WERI-Rb-1 (cell line): ENCODE data around the gene TPSB2.
A peak's percentile ranks its signal among the peaks of the same experiment; 100 is the strongest.
"Not testable (repeated sequence)": the region's sequence is repeated elsewhere in the genome, so short reads cannot be mapped to it uniquely, and the experiment has no call there.

Source experiments
- DNase-seq: peaks from one replicate; pipeline ENCODE4 v3.0.0-alpha.2; 2020
- H3K27ac ChIP-seq: fragments of 250-450 bp; sonication (Bioruptor Pico); 2 replicates; pipeline ENCODE4 v1.5.1; 2020; ENCODE audit warnings: mild to moderate bottlenecking, moderate library complexity
- H3K27me3 ChIP-seq: fragments of 250-450 bp; sonication (Bioruptor Pico); 2 replicates; pipeline ENCODE4 v1.5.1; 2021; ENCODE audit warnings: mild to moderate bottlenecking, low read depth, moderate library complexity; ENCODE audit not compliant: insufficient read depth, severe bottlenecking
- H3K36me3 ChIP-seq: fragments of 250-450 bp; sonication (Bioruptor Pico); 2 replicates; pipeline ENCODE4 v1.5.1; 2020; ENCODE audit warnings: mild to moderate bottlenecking, moderate library complexity
- H3K4me3 ChIP-seq: 2 replicates; pipeline ENCODE4 v1.5.1; 2011; ENCODE audit warnings: low read depth, mild to moderate bottlenecking, control low read depth, low read length
- H3K9me3 ChIP-seq: fragments of 250-450 bp; sonication (Bioruptor Pico); 2 replicates; pipeline ENCODE4 v1.5.1; 2021; ENCODE audit warnings: mild to moderate bottlenecking, moderate library complexity; ENCODE audit not compliant: severe bottlenecking
- CTCF ChIP-seq: IDR thresholded peaks from 2 replicates; pipeline ENCODE4 v1.5.1; 2011; ENCODE audit warnings: low read depth, mild to moderate bottlenecking, control low read depth, inconsistent platforms, low read length

TPSB2 gene

GRCh38 chr16:1193825-1194581, 36.0 kb downstream of the TPSB2 start:
- no peaks in the 10 kb centered on the region for H3K27me3 ChIP-seq
- TF ChIP-seq CTCF = peak; percentile 32; the same call in 1 of the 2 replicates

GRCh38 chr16:1193143-1193824, 36.7 kb downstream of the TPSB2 start:
- DNase-seq = no peak
- Histone ChIP-seq H3K4me3 (no peak overlapping the region), H3K9me3 (no peaks in the 10 kb centered on the region), H3K36me3 (peaks cover 7% of the 10 kb centered on the region), H3K27ac (peak overlapping the region; percentile 18), H3K27me3 (no peaks in the 10 kb centered on the region)
- TF ChIP-seq CTCF = no peak

More at GRCh38 chr16:1193825-1194581, 36.0 kb downstream of the TPSB2 start:
- H3K4me3 ChIP-seq = no peak overlapping the region
- H3K9me3 ChIP-seq = no peaks in the 10 kb centered on the region
- peak overlapping the region; percentile 45 for H3K27ac ChIP-seq
- DNase-seq = no peak
- H3K36me3 ChIP-seq = peaks cover 11% of the 10 kb centered on the region

GRCh38 chr16:1192384-1193073, 37.5 kb downstream of the TPSB2 start:
- H3K9me3 ChIP-seq = no peaks in the 10 kb centered on the region
- H3K4me3 ChIP-seq = no peak overlapping the region
- no peak for TF ChIP-seq CTCF
- DNase-seq = no peak
- peak overlapping the region; percentile 18 for H3K27ac ChIP-seq
- H3K36me3 ChIP-seq = peaks cover 7% of the 10 kb centered on the region
- H3K27me3 ChIP-seq = no peaks in the 10 kb centered on the region

GRCh38 chr16:1190789-1191188, 39.2 kb downstream of the TPSB2 start:
- DNase-seq, H3K4me3 ChIP-seq: not testable (repeated sequence)

GRCh38 chr16:1189455-1189854, 40.5 kb downstream of the TPSB2 start:
- no peak for DNase-seq
- Histone ChIP-seq H3K27me3 (no peaks in the 10 kb centered on the region), H3K36me3 (peaks cover 20% of the 10 kb centered on the region), H3K27ac (no peak overlapping the region; the same call in 1 of the 2 replicates), H3K4me3 (no peak overlapping the region), H3K9me3 (no peaks in the 10 kb centered on the region)
- TF ChIP-seq CTCF = no peak

More at GRCh38 chr16:1190789-1191188, 39.2 kb downstream of the TPSB2 start:
- not testable (repeated sequence) for H3K27ac ChIP-seq, H3K27me3 ChIP-seq, H3K9me3 ChIP-seq
- peaks cover 12% of the 10 kb centered on the region for H3K36me3 ChIP-seq
